GM12874 (cell line): Measurements from ENCODE around the gene FUT7.

Experiments used
- CTCF ChIP-seq: IDR thresholded peaks from 2 replicates; pipeline ENCODE4 v1.5.1; 2011; ENCODE audit warnings: low read depth, mild to moderate bottlenecking, control low read depth, low read length, moderate library complexity; ENCODE audit not compliant: insufficient read depth

FUT7 gene

GRCh38 chr9:137076636-137077009 is 44.7 kb upstream of the FUT7 start:
- TF ChIP-seq CTCF = no peak

GRCh38 chr9:137075275-137075775 is 43.4 kb upstream of the FUT7 start:
- TF ChIP-seq CTCF = no peak

DNA sequence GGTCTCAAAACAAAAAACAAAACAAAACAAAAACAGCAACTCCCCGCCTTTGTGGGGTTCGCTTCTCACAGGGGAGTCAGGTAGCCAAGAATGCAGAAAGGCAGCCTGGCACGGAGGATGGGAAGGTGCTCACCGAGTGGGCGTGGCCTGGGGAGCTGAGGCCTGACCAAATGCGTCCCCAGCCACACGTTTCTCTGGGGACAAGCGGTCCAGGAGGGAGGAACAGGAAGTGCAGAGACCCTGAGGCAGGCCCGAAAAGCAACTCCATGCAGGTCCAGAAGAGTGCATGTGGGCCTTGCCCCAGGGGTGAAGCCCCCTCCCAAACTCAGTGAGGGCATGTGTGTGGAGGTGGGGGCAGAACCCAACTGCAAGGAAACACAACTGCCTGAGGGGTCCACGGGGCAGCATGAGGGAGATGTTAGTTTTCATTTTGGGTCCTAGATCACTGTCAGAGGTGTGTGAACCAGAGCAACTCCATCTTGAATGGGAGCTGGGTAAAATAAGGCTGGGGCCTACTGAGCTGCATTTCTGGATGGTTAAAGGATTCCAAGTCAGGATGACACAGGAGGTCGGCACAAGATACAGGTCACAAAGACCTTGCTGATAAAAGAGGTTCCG is 42.9 kb upstream of the FUT7 start:
- no peak for TF ChIP-seq CTCF

GRCh38 chr9:137073992-137074399 is 42.1 kb upstream of the FUT7 start:
- no peak for TF ChIP-seq CTCF

DNA sequence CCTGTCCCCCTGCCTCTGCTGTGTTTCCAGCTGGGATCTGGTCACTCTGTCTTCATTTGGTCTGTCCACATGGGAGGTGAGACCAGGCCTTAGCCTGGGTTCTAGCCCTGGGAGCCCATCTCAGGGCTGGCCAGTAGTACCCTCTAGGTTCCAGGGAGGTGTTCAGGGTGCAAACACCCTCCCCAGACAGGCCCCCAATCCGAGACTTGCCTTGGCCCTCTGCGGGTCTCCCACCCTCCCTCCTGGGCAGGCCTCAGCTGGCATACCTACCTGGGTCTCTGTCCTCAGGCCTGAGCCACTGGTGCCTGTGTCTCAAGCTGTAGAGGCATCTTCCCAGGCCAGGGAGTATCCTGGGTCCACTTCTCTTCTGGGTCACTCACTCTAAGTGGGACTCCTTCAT is 39.4 kb upstream of the FUT7 start:
- TF ChIP-seq CTCF = no peak

DNA sequence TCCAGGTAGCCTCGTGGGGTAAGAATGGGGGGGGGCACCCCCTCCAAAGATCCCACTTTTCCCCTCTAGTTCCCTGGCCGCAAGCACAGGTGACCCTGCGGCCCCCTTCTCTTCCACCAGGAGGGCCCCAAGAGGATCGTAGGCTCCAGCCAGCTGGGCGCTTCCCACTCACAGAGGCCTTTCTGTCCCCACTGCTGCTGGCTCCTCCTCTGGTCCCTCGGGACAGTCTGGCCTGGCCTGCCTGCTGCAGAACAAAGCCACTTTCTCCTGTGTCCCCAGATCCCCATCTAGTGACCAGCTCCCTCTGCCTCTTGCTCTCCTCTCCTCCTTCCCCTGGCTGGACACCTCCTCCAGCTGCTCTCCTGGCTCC is 39.0 kb upstream of the FUT7 start:
- TF ChIP-seq CTCF = no peak

- TF ChIP-seq CTCF = no peak
Measured at GRCh38 chr9:137070201-137070905, 38.5 kb upstream of the FUT7 start, which contains the start of gene SAPCD2. Gene SAPCD2, minus strand, starts transcription at chr9:137070557. Its CDS starts 97 bp downstream, at chr9:137070460.
